Ovary (tissue), 3 donors: ENCODE data around the gene USP6NL.

ENCODE experiments used
- EP300 ChIP-seq: sonication (generic); formaldehyde crosslinking; IDR thresholded peaks from one replicate; pipeline ENCODE4 v1.6.1; 2017; ENCODE audit warnings: antibody characterized with exemption
- TF ChIP-seq, protein P1 (sequence below), 3 donors: fragments of 450-650 bp in 2 of 3; fragments of 200-600 bp in 1 of 3; IDR thresholded peaks; one replicate each; pipeline versions ENCODE4 v1.5.1 to v1.8.0; 2016 to 2022; ENCODE audit warnings: antibody characterized with exemption in 3 of 3, mild to moderate bottlenecking in 1 of 3
- donor health status: DM: no; HTN: no; CAD: no.

DNA sequence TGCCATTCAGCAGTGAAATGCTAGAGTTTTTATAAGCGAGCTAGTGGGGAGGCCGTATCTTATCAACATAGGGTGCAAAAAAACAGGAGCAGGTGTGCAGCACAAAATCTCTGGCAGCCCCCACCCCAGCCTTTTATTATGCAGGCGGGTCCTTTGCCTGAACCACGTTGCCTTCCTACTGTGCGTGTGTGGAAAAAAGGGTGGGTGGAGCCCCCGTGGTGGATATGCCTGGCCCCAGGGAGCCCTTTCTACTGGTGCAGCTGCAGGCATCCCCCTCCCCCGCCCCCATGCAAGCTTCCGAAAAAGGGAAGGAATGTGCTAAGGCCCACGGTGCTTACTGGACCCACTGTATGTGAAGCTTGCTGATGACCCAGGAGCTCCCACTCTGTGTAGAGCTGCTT, 175.9 kb downstream of the USP6NL start:
- no peak for TF ChIP-seq EP300
- TF ChIP-seq, protein P1, sequence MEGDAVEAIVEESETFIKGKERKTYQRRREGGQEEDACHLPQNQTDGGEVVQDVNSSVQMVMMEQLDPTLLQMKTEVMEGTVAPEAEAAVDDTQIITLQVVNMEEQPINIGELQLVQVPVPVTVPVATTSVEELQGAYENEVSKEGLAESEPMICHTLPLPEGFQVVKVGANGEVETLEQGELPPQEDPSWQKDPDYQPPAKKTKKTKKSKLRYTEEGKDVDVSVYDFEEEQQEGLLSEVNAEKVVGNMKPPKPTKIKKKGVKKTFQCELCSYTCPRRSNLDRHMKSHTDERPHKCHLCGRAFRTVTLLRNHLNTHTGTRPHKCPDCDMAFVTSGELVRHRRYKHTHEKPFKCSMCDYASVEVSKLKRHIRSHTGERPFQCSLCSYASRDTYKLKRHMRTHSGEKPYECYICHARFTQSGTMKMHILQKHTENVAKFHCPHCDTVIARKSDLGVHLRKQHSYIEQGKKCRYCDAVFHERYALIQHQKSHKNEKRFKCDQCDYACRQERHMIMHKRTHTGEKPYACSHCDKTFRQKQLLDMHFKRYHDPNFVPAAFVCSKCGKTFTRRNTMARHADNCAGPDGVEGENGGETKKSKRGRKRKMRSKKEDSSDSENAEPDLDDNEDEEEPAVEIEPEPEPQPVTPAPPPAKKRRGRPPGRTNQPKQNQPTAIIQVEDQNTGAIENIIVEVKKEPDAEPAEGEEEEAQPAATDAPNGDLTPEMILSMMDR (IDR thresholded peaks at IDR 0.05) = no peak
